ENCODE data around the gene MLLT6. TPM values are rescaled to one million over a fixed set of nuclear protein-coding genes. Genes with fewer than 3 reads are reported as not detected.
A peak's percentile ranks its signal among the peaks of the same experiment; 100 is the strongest.

Gene MLLT6
- total RNA-seq, 1 experiment from 2014 or later = 127 TPM

DNA sequence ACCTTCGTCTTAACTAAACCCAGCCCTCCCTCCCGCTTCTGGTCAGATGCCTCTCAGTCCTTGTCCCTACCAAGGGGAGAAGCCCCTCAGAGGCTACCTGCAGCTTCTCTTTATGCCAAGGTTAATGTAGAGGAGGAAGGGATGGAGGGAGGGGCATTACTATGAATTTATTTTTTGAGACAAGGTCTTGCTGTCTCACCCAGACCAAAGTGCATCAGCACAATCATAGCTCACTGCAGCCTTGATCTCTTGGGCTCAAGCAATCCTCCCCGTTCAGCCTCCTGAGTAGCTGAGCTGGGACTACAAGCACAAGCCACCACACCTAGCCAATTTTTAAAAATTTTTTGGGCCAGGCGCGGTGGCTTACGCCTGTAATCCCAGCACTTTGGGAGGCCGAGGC is 45.7 kb upstream of the MLLT6 start:
- no peak overlapping the region for H3K4me2 ChIP-seq
- H3K36me3 ChIP-seq (ENCODE audit: low read depth) = no peaks in the 10 kb centered on the region
- CTCF ChIA-PET = interaction anchor here (1.3 kb wide), 1 partner anchor 233 kb away, joined by 9 read pairs; no protein-coding TSS in a partner anchor
- H3K79me2 ChIP-seq (ENCODE audit: low read depth) = no peaks in the 10 kb centered on the region
- peaks cover 8% of the 10 kb centered on the region; the same call in 1 of the 2 replicates for H3F3A ChIP-seq (ENCODE audit: insufficient read depth, low read depth)
- no peak for DNase-seq
- H3K4me1 ChIP-seq (replicated peaks; ENCODE audit: insufficient read depth) = no peaks in the 10 kb centered on the region
- no TSS peak for BruUV-seq (replicated peaks)
- H3K9me2 ChIP-seq (ENCODE audit: insufficient read depth) = no peaks in the 10 kb centered on the region
- no peak for TF ChIP-seq EZH2 (IDR thresholded peaks at IDR 0.05; ENCODE audit: low read depth)
- TF ChIP-seq, protein P1, sequence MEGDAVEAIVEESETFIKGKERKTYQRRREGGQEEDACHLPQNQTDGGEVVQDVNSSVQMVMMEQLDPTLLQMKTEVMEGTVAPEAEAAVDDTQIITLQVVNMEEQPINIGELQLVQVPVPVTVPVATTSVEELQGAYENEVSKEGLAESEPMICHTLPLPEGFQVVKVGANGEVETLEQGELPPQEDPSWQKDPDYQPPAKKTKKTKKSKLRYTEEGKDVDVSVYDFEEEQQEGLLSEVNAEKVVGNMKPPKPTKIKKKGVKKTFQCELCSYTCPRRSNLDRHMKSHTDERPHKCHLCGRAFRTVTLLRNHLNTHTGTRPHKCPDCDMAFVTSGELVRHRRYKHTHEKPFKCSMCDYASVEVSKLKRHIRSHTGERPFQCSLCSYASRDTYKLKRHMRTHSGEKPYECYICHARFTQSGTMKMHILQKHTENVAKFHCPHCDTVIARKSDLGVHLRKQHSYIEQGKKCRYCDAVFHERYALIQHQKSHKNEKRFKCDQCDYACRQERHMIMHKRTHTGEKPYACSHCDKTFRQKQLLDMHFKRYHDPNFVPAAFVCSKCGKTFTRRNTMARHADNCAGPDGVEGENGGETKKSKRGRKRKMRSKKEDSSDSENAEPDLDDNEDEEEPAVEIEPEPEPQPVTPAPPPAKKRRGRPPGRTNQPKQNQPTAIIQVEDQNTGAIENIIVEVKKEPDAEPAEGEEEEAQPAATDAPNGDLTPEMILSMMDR (conservative IDR thresholded peaks at IDR 0.05) = no peak
- no peaks in the 10 kb centered on the region for H4K20me1 ChIP-seq (ENCODE audit: insufficient read depth)
- intact Hi-C loops (cut with micrococcal nuclease; ENCODE audit: unreplicated experiment) = no loop called here
- no peaks in the 10 kb centered on the region for H3K27me3 ChIP-seq (ENCODE audit: insufficient read depth, low read depth)
- POLR2A ChIA-PET (ENCODE audit: unreplicated experiment) = interaction anchor here (0.6 kb wide), 1 partner anchor 71 kb away, joined by 8 read pairs; no protein-coding TSS in a partner anchor
- H3K9me3 ChIP-seq (ENCODE audit: insufficient read depth, low read depth) = no peaks in the 10 kb centered on the region
- H3K27ac ChIP-seq = no peak overlapping the region
- H3K4me3 ChIP-seq = no peak overlapping the region
- no peak overlapping the region for H2AFZ ChIP-seq

DNA sequence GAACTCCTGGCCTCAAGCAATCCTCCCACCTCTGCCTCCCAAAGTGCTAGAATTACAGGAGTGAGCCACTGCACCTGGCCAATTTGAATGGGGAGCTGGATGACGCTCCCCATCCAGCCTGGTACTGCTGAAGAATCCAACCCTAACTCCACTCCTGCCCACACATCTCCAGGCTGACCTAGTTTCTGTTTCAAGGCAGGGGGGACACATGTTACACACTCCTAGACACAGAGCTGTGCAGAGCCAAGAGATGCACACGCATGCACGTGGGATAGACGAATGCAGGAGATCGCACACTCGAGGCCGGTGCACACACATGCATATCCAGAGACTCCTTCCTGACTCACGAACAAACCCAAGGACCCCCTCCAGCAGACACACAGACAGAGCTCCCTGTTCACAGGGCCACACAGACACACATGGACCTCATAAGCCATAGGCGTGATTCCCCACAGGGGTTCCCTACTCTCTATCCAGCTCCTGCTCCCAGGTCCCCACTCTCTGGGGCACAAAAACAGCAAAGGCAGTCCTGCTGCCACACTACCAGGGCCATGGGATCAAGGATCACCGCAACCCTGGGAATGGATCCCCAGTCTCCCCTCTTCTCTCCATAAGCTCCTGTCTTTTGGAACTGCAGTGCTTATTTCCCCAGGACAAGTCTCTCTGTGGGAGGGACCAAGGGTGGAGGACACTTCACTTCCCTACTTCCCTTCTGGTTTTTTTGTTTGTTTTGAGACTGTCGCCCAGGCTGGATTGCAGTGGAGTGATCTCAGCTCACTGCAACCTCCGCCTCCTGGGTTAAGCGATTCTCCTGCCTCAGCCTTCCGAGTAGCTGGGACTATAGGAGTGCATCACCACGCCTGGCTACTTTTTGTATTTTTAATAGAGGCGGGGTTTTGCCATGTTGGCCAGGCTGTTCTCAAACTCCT is 44.7 kb upstream of the MLLT6 start:
- Histone ChIP-seq H3K9me3 (ENCODE audit: insufficient read depth, low read depth) (no peaks in the 10 kb centered on the region), H3K27me3 (ENCODE audit: insufficient read depth, low read depth) (no peaks in the 10 kb centered on the region), H3F3A (ENCODE audit: insufficient read depth, low read depth) (peaks cover 17% of the 10 kb centered on the region), H3K79me2 (ENCODE audit: low read depth) (no peaks in the 10 kb centered on the region), H2AFZ (no peak overlapping the region), H4K20me1 (ENCODE audit: insufficient read depth) (no peaks in the 10 kb centered on the region), H3K4me2 (no peak overlapping the region), H3K36me3 (ENCODE audit: low read depth) (no peaks in the 10 kb centered on the region), H3K9me2 (ENCODE audit: insufficient read depth) (no peaks in the 10 kb centered on the region), H3K4me3 (no peak overlapping the region), H3K4me1 (replicated peaks; ENCODE audit: insufficient read depth) (no peaks in the 10 kb centered on the region), H3K27ac (no peak overlapping the region)
- CTCF ChIA-PET = interaction anchor here (0.6 to 1.3 kb wide), 3 partner anchors 9 to 1009 kb away, joined by 5 to 16 read pairs (median 9); no protein-coding TSS in a partner anchor
- BruUV-seq (replicated peaks) = no TSS peak
- intact Hi-C loops (cut with micrococcal nuclease; ENCODE audit: unreplicated experiment) = no loop called here
- POLR2A ChIA-PET (ENCODE audit: unreplicated experiment) = no interaction called here
- peak in 1 of 2 experiments; percentile 20 for DNase-seq
- TF ChIP-seq EZH2 (IDR thresholded peaks at IDR 0.05; ENCODE audit: low read depth) = no peak
- TF ChIP-seq, protein P1 (conservative IDR thresholded peaks at IDR 0.05) = no peak

DNA sequence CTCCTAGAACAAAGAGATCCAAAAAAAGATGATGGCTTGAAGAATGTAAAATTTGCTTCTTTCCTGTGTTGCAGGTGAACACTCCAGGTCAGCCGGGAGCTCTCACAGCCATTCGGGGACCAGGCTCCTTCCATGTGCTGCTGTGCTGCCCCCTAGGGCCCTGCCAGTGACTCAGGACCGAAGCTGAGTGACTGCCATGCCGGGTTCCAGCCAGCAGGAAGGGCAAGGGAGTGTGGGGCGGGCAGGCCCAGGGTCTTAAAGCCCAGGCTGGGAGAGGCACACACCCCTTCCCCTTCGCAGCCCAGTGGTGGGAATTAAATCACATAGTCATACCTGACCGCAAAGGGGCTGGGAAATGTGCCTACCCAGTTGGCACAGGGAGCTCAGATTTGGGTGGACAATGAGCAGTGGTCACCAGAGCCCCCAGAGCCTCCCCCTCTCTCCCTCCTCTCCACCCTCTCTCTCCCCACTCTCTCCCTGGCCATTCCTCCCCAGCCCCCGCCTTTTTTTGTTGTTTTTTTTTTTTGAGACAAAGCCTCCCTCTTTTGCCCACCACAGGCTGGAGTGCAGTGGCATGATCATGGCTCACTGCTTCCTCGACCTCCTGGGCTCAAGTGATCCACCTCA is 41.8 kb upstream of the MLLT6 start:
- H2AFZ ChIP-seq = no peak overlapping the region

More for the DNA sequence above, 41.8 kb upstream of the MLLT6 start:
- no peaks in the 10 kb centered on the region for H3K9me2 ChIP-seq (ENCODE audit: insufficient read depth)
- H3K27me3 ChIP-seq (ENCODE audit: insufficient read depth, low read depth) = no peaks in the 10 kb centered on the region
- H3K4me2 ChIP-seq = no peak overlapping the region
- H3K9me3 ChIP-seq (ENCODE audit: insufficient read depth, low read depth) = no peaks in the 10 kb centered on the region
- no peak overlapping the region for H3K4me3 ChIP-seq
- H3K27ac ChIP-seq = no peak overlapping the region
- intact Hi-C loops (cut with micrococcal nuclease; ENCODE audit: unreplicated experiment) = loop anchor here (1.0 kb wide), 3 partner anchors 79 to 171 kb away; no protein-coding TSS in a partner anchor
- H4K20me1 ChIP-seq (ENCODE audit: insufficient read depth) = no peaks in the 10 kb centered on the region
- POLR2A ChIA-PET (ENCODE audit: unreplicated experiment) = interaction anchor here (0.6 kb wide), 1 partner anchor 104 kb away, joined by 3 read pairs; no protein-coding TSS in a partner anchor
- no peaks in the 10 kb centered on the region for H3K36me3 ChIP-seq (ENCODE audit: low read depth)
- H3K79me2 ChIP-seq (ENCODE audit: low read depth) = no peaks in the 10 kb centered on the region
- DNase-seq = peak; percentile 65 to 77
- H3F3A ChIP-seq (ENCODE audit: insufficient read depth, low read depth) = peaks cover 21% of the 10 kb centered on the region
- no TSS peak for BruUV-seq (replicated peaks)
- CTCF ChIA-PET = interaction anchor here (0.5 to 1.3 kb wide), 8 partner anchors 12 to 542 kb away, joined by 3 to 19 read pairs (median 5); no protein-coding TSS in a partner anchor
- no peaks in the 10 kb centered on the region for H3K4me1 ChIP-seq (replicated peaks; ENCODE audit: insufficient read depth)
- no peak for TF ChIP-seq EZH2 (IDR thresholded peaks at IDR 0.05; ENCODE audit: low read depth)
- TF ChIP-seq, protein P1 (conservative IDR thresholded peaks at IDR 0.05) = peak; percentile 88

Measured in PC-9 (cell line).